CD4-positive, alpha-beta T cell (primary cell): ENCODE measurements around the gene KRTAP12-4. TPM values are rescaled to one million over a fixed set of nuclear protein-coding genes. Genes with fewer than 3 reads are reported as not detected.
"Not testable (repeated sequence)": the region's sequence is repeated elsewhere in the genome, so short reads cannot be mapped to it uniquely, and the experiment has no call there.

Experiments
- ATAC-seq: fragments of 200-7000 bp; cut with Tn5 transposase; one replicate; pipeline ENCODE4 v1.10.0; 2022; ENCODE audit warnings: mild to moderate bottlenecking; ENCODE audit not compliant: poor library complexity
- CTCF ChIA-PET: fragments of 350-600 bp; sonication (Branson Sonifier 250); formaldehyde crosslinking; loops from one replicate; lab custom pipeline; 2021; ENCODE audit warnings: antibody characterized with exemption, inconsistent platforms; lab: Charles Lee
- POLR2A ChIA-PET: fragments of 350-600 bp; sonication (Branson Sonifier 250); formaldehyde crosslinking; loops from one replicate; lab custom pipeline; 2021; ENCODE audit warnings: antibody characterized with exemption, inconsistent platforms; lab: Charles Lee
- DNase-seq, 14 experiments: peaks; one replicate each; pipeline ENCODE4 v3.0.0-alpha.2; 2013 to 2020; ENCODE audit warnings: mixed read lengths in 2 of 14
- H3K27ac ChIP-seq, 2 donors: one replicate each; pipeline versions ENCODE4 v1.5.1 to v1.7.0; 2013; ENCODE audit warnings: low read length in 2 of 2, low read depth in 1 of 2, mild to moderate bottlenecking in 1 of 2
- H3K27me3 ChIP-seq, 2 experiments: 1 replicate in 1 of 2; 2 replicates in 1 of 2; pipeline versions ENCODE4 v1.6.1 to v1.7.0; 2013; ENCODE audit warnings: low read length in 2 of 2, control low read depth in 1 of 2, mild to moderate bottlenecking in 1 of 2, moderate library complexity in 1 of 2; ENCODE audit not compliant: insufficient read depth in 2 of 2, control insufficient read depth in 1 of 2
- H3K36me3 ChIP-seq: one replicate; pipeline ENCODE4 v1.6.1; 2013; ENCODE audit warnings: low read length, control low read depth; ENCODE audit not compliant: insufficient read depth
- H3K4me1 ChIP-seq: one replicate; pipeline ENCODE4 v1.6.1; 2013; ENCODE audit warnings: low read length, control low read depth; ENCODE audit not compliant: insufficient read depth
- H3K4me3 ChIP-seq: one replicate; pipeline ENCODE4 v1.5.1; 2013; ENCODE audit warnings: mild to moderate bottlenecking, low read length, moderate library complexity
- H3K9me3 ChIP-seq, 2 experiments: 1 replicate in 1 of 2; 2 replicates in 1 of 2; pipeline versions ENCODE4 v1.6.1 to v1.7.0; 2013; ENCODE audit warnings: low read length in 2 of 2, mild to moderate bottlenecking in 2 of 2, control low read depth in 1 of 2, moderate library complexity in 1 of 2; ENCODE audit not compliant: control insufficient read depth in 1 of 2, insufficient read depth in 1 of 2
- H3K27ac Mint-ChIP-seq: one replicate; pipeline ENCODE4 v1.8.0; 2020; ENCODE audit warnings: mixed read lengths
- H3K27me3 Mint-ChIP-seq: one replicate; pipeline ENCODE4 v1.8.0; 2021; ENCODE audit warnings: mixed read lengths
- H3K36me3 Mint-ChIP-seq: one replicate; pipeline ENCODE4 v1.8.0; 2021; ENCODE audit warnings: low read depth, mixed read lengths
- H3K4me1 Mint-ChIP-seq: one replicate; pipeline ENCODE4 v1.8.0; 2021; ENCODE audit warnings: low read depth, mixed read lengths
- H3K4me3 Mint-ChIP-seq: one replicate; pipeline ENCODE4 v1.8.0; 2020; ENCODE audit warnings: mild to moderate bottlenecking, mixed read lengths
- H3K9me3 Mint-ChIP-seq: one replicate; pipeline ENCODE4 v1.8.0; 2020; ENCODE audit warnings: mixed read lengths
- CTCF ChIP-seq: fragments of 200-600 bp; IDR thresholded peaks from one replicate; pipeline ENCODE4 v1.8.0; 2022; ENCODE audit warnings: antibody characterized with exemption, mild to moderate bottlenecking
- intact Hi-C, 2 experiments: fragments of 100-400 bp; cut with DNase I in 1 of 2; cut with micrococcal nuclease in 1 of 2; formaldehyde crosslinking; loops; one replicate each; pipeline versions ENCODE4 v1.15.1 to v1.9.0; 2023 to 2025; cut with DNase I, micrococcal nuclease
- total RNA-seq, 174 experiments: library from RNA in 2 of 174; stranded (reverse) in 2 of 174; gene quantifications; one replicate each; pipeline ENCODE4 v1.2.3 and lab custom pipeline; 2021 to 2026

The KRTAP12-4 gene
- total RNA-seq, 2 experiments from 2014 or later, result not detected

DNA sequence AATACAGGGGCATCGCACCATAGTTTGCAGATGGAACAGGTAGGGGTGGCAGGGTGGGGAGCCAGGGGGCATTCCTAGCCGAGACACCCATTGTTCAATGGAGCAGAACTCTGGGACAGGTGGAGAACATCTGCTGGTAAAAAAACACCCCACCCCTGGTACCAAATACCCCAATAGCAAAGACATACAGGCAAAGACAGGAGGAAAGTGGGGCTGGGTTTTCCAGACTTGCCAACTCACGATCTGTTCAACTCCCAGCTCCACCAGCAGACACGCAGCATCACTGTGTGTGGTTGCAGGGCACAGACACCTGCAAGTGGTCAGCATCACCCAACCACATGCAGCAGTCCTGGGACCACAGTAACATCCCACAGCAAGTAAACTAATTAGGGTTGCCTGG, 42.9 kb downstream of the KRTAP12-4 start:
- peaks cover 13% of the 10 kb centered on the region for H3K4me1 Mint-ChIP-seq
- TF ChIP-seq CTCF, result no peak
- no peak overlapping the region for H3K27ac ChIP-seq
- no peak for ATAC-seq
- H3K36me3 ChIP-seq, result no peaks in the 10 kb centered on the region
- H3K4me1 ChIP-seq, result peaks cover 10% of the 10 kb centered on the region
- no peak overlapping the region for H3K4me3 Mint-ChIP-seq
- no peak overlapping the region for H3K27ac Mint-ChIP-seq
- DNase-seq, result no peak
- H3K9me3 ChIP-seq, result peaks cover 22 to 26% of the 10 kb centered on the region in 2 experiments
- H3K27me3 ChIP-seq, result no peaks in the 10 kb centered on the region
- ChIA-PET POLR2A (no interaction called here), CTCF (no interaction called here)
- peaks cover 7% of the 10 kb centered on the region for H3K9me3 Mint-ChIP-seq
- H3K4me3 ChIP-seq, result no peak overlapping the region
- peaks cover 1% of the 10 kb centered on the region for H3K27me3 Mint-ChIP-seq
- no peaks in the 10 kb centered on the region for H3K36me3 Mint-ChIP-seq
- intact Hi-C loops, result loop anchor here in 1 of 2 experiments (10.0 kb wide), 1 partner anchor 67 kb away; the partner anchor contains the start of gene KRTAP10-1

DNA sequence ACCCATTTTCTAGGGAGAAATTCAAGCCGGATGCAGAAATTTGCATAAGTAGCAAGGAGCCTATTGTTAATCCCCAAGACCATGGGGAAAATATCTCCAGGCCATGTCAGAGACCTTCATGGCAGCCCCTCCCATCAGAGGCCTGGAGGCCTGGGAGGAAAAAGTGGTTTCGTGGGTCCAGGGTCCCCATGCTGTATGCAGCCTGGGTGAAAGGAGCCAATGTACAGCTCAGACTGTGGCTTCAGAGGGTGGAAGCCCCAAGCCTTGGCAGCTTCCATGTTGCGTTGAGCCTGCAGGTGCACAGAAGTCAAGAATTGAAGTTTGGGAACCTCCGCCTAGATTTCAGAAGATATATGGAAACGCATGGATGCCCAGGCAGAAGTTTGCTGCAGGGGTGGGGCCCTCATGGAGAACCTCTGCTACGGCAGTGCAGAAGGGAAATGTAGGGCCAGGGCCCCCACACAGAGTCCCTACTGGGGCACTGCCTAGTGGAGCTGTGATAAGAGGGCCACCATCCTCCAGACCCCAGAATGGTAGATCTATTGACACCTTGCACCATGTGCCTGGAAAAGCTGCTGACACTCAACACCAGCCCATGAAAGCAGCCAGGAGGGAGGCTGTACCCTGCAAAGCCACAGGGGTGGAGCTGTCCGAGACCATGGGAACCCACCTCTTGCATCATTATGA, 44.2 kb downstream of the KRTAP12-4 start:
- intact Hi-C loops, result loop anchor here in 1 of 2 experiments (10.0 kb wide), 1 partner anchor 65 kb away; the partner anchor contains the start of gene KRTAP10-1

DNA sequence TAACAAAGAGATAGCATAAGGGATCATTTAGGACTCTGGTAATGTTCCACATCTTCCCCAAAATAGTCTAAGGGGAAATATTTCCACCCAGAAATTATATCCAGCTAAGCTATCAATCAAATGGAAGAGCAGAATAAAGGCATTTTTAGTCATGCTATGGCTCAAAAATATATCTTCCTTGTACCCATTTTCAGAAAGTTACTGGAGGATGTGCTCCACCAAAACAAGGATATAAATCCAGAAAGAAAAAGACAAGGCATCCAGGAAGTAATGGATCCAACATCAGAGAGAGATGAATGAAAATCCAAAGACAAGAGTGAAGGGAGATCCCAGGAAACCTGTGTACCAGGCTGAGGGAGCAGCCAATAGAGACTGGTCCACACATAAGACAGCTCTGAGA, 45.3 kb downstream of the KRTAP12-4 start:
- CTCF ChIA-PET, result no interaction called here
- peaks cover 4% of the 10 kb centered on the region for H3K27me3 Mint-ChIP-seq

More for the DNA sequence above, 44.2 kb downstream of the KRTAP12-4 start:
- H3K27ac Mint-ChIP-seq, H3K27ac ChIP-seq, H3K27me3 ChIP-seq, H3K4me1 Mint-ChIP-seq, H3K9me3 Mint-ChIP-seq, H3K4me3 Mint-ChIP-seq, H3K36me3 Mint-ChIP-seq, CTCF ChIA-PET, H3K4me1 ChIP-seq, POLR2A ChIA-PET, H3K4me3 ChIP-seq, H3K27me3 Mint-ChIP-seq, H3K36me3 ChIP-seq, DNase-seq, ATAC-seq: not testable (repeated sequence)
- peaks cover 22 to 26% of the 10 kb centered on the region in 2 experiments for H3K9me3 ChIP-seq

More for the DNA sequence above, 45.3 kb downstream of the KRTAP12-4 start:
- H3K36me3 ChIP-seq, result no peaks in the 10 kb centered on the region
- H3K27me3 ChIP-seq, result no peaks in the 10 kb centered on the region
- peaks cover 10% of the 10 kb centered on the region for H3K9me3 Mint-ChIP-seq
- no peak for DNase-seq
- intact Hi-C loops, result no loop called here
- no peaks in the 10 kb centered on the region for H3K36me3 Mint-ChIP-seq
- ATAC-seq, result no peak
- H3K27ac Mint-ChIP-seq, result no peak overlapping the region
- H3K4me1 ChIP-seq, result no peaks in the 10 kb centered on the region
- peaks cover 22 to 26% of the 10 kb centered on the region in 2 experiments for H3K9me3 ChIP-seq
- H3K4me3 ChIP-seq, result no peak overlapping the region
- H3K27ac ChIP-seq, result no peak overlapping the region
- no peak for TF ChIP-seq CTCF
- H3K4me1 Mint-ChIP-seq, result no peaks in the 10 kb centered on the region
- POLR2A ChIA-PET, result no interaction called here
- no peak overlapping the region for H3K4me3 Mint-ChIP-seq
